Stimulated activated CD4-positive, alpha-beta T cell treated with anti-CD3 and anti-CD28 coated beads, Interleukin-2, amount 100 ng/mL, for 48 hours (primary cell): Measurements from ENCODE around the gene EIF4B.

Source experiments
- DNase-seq, 2 donors: peaks; one replicate each; pipeline ENCODE4 v3.0.0-alpha.2; 2020

The EIF4B gene

DNA sequence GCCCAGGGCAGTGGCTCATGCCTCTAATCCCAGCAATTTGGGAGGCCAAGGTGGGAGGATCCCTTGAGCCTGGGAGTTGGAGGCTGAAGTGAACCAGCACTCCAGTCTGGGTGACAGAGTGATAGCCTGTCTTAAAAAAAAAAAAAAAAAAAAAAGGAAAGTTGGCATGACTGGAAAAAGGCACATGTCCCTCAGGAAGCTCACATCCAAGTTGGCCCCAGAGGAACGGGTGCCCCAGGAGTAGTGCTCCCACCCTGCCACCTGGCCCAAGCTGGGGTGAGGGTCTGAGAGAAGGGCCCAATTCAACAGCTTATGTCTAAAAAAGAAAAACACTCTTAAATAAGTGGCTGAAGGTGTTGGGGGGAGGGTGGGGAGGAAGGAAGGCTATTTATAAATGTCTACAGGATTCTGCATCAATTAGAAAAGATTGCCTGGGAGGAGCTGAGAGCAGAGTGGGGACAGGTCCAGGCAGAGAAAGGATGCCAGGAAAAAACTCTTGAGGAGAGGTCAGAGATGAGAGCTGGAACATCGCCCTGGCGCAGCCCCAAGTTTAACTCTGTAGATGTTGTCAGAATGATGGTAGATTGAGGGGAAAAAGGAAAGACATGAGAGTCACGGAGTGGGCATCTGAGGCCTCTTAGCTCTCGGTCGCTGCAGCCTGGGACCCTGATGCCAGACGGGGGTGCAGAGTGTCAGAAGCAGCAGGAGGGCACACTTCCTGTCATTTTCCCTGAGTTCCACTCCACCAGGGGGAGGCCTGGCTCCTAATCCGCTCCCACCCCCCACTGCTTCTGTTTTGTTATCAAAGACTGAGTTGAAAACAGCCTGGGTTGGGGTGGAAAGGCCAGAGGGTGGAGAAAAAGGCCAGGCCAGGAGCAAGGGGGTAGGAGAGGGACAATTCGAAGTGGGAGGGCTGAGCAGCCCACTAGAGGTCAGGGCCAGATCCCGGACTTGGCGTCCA lies 65.6 kb downstream of the EIF4B start:
- no peak for DNase-seq

- DNase-seq: no peak
These were observed 67.6 kb downstream of the EIF4B start for GRCh38 chr12:53073881-53074280.

- no peak for DNase-seq
These were observed 68.2 kb downstream of the EIF4B start for GRCh38 chr12:53074283-53074998.

- DNase-seq: no peak
These were observed 68.7 kb downstream of the EIF4B start for GRCh38 chr12:53074999-53075370.

DNA sequence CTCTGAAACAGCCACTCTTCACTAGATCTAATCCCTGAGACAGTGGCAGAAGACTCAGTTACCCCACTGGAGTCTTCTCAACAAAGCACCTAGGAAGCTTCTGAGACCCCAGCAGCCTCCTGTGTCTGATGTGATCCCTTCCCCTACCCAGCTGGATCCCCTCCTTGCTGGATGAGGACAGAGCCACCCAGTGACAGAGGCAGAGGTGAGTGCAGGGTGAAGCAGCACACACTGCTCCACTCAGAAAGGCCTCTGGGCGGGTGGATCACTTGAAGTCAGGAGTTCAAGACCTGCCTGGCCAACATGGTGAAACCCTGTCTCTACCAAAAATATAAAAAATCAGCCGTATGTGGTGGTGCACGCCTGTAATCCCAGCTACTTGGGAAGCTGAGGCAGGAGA lies 70.2 kb downstream of the EIF4B start:
- no peak for DNase-seq

GRCh38 chr12:53077030-53077429 lies 70.8 kb downstream of the EIF4B start:
- no peak for DNase-seq

DNA sequence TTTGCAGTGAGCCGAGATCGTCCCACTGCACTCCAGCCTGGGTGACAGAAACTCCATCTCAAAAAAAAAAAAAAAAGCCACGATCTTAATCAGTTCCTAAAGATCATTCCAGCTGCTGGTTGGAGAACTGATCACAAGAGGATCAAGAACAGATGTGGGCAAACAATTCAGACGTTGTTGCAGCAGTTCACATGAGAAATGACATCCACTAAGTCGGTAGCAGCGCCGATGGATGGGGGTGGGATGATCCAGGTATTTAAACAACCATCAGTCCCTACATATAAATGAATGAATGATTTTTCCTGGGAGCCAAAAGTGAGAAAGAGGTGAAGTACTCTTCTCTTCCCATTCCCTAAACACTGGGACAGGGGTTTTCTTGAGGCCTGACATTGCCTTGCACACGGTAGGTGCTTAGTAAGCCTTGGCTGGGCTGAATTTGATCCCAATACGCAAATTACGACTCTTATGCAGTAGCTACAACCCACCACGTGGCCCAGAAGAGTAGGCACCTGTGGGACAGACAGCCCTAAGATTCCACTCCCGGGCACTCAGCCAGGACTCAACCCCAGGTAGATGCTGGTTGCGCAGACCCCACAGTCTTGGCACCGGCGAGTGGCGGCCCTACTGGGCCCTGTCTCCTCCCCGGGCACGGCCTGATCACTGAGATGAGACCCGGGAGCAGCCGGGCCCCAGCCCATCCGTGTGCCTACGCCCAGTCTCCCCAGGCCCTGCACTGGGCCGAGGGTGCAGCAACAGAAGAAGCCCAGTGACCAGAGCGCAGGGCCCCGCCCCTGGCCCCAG lies 72.4 kb downstream of the EIF4B start:
- DNase-seq: no peak

DNA sequence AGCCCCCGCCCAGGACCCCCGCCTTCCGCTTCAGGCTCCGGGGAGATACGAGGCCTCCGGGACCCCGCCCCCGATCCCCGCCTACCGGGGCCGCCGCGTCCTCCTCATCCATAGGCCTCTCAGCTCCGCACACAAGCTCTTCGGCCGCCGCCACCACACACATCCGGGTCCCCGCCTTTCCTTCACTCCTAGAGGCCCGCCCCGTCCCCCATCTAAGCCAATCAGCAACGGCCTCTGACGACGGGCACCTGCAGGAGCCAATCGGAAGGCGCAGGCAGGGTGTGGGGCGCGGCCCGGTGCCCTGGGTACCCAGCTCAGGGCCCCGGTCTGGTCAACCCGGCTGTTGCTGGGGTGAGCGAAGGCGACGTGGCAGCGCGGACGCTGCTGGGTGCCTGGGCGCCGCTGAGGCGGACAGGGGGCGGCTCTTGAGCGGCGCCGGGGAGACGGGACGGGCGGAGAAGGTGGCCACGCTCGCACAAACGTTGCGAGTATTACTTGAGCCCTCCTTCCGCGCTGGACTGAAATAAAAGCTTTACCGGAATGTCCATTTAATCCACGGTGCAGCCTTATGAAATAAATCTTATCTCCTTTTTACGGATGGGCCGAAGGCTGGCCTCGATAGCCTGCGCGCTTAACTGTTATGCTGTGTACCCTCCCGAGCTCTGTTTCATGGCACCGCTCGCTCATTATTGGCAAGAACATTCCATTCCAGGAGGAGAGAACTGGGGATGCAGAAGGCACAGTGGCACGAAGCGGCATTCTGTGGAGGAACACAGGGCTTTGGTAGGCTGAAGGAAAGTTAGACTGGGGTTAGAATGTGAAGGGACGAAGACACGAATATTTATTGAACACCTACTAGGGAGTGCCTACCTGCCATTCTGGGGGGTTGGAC lies 73.2 kb downstream of the EIF4B start, which contains the start of gene SPRYD3:
SPRYD3 (minus strand) TSS at position 165 of the 892 bp plus-strand sequence; CDS start at position 108, 57 bp downstream.
- peak; percentile 96 to 98 for DNase-seq

- DNase-seq: no peak
These were observed 76.5 kb downstream of the EIF4B start for GRCh38 chr12:53082637-53083175.

GRCh38 chr12:53086361-53086760 lies 80.1 kb downstream of the EIF4B start:
- no peak for DNase-seq

GRCh38 chr12:53090105-53090504 lies 83.8 kb downstream of the EIF4B start:
- no peak for DNase-seq

GRCh38 chr12:53090554-53090953 lies 84.3 kb downstream of the EIF4B start:
- DNase-seq: no peak

GRCh38 chr12:53091756-53092155 lies 85.5 kb downstream of the EIF4B start:
- no peak for DNase-seq
